Activated gamma-delta T cell (primary cell): Measurements from ENCODE around the gene GUCY1B1.

Experiments
- DNase-seq: peaks from one replicate; lab custom pipeline; 2025; lab: John Stamatoyannopoulos, UW

Gene GUCY1B1

DNA sequence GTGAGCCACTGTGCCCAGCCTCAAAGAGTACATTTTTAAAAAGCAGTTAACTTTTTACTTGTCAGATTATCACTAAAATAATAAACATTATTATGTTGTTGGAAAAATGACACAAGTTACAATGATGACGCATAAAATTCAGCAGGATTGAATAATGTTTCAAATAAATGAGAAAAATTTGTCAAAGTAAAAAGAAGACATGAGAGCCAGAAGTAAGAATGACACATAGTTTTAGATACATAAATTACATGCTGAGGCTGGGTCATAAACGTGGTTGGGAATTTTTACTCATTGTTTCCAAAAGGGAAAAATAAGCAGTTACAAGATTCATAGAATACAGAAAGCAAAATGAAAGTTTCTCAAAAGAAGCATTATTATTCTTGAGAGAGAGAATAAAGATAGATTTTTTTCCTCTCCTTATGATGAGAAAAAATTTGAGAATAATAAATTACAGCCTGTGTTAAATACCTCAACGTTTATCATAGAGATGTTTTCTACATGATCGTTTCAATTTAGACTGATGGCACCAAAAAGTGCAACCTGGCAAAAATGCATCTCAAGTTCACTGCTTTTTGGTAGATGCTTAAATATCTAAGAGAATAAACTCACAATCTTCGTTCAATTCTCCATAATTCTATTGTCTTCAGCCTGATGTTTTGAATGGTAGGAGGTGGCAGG is 40.4 kb downstream of the GUCY1B1 start:
- DNase-seq, result no peak

DNA sequence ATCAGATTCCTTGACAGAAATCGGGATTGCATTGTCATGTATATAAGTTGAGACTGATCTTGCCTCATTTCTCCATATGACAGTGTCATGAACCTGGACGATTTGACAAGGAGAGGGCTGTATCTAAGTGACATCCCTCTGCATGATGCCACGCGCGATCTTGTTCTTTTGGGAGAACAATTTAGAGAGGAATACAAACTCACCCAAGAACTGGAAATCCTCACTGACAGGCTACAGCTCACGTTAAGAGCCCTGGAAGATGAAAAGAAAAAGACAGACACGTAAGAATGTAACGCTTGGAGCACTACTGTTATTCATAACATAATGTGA is 40.9 kb downstream of the GUCY1B1 start:
- no peak for DNase-seq

DNA sequence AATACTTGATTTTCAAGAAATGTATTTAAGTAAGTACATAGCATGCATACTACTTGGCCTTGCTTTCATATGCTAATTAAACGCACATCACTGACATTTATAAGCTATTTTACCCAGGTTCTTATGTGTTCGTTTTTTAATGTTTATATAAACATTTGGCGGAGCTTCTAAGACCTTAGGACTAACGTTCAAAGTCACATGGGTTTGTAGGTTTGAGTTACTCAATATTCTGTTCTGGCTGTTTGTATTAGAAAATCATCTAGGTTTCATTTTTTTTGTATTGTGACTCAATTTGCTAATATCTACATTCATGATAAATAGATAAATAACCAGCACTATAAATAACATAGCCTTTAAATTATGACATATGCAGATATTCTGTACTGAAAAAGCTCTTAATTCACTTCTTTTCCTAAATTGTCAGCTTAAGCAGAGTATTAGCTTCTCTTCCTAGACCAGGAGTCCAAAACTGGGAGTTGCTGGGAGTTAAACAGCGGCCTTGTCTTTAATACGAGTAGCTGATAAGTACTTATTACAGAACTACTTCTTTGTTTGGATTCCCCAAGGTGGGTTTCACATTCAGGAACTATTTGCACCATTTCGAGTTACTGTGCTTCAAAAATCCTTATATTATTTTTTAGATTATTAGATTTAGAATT is 42.0 kb downstream of the GUCY1B1 start:
- no peak for DNase-seq

DNA sequence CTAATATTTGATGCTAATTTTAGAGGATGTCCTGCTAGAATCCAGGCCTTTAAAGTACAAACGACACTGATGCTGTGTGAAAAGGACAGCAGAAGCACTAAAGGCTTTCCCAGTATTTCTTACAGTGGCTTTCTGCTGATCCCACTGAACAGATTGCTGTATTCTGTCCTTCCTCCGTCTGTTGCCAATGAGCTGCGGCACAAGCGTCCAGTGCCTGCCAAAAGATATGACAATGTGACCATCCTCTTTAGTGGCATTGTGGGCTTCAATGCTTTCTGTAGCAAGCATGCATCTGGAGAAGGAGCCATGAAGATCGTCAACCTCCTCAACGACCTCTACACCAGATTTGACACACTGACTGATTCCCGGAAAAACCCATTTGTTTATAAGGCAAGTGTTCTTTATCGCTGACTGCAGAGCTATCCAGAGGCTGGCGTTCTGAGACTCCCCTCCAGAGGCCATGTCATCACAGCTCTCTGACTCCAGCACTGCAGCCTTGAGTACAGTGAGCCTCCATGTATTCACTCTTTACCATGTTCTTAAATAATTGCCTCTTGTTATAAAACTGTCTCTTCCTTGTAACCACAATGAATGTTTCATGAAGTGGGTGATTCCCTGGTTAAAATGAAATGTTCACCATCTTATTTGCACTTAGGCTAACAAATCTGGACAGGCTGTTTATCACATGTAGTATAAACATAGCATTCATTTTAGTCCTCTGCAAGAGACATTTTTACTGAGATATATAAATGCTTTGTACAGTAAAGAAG is 43.6 kb downstream of the GUCY1B1 start:
- DNase-seq, result no peak

DNA sequence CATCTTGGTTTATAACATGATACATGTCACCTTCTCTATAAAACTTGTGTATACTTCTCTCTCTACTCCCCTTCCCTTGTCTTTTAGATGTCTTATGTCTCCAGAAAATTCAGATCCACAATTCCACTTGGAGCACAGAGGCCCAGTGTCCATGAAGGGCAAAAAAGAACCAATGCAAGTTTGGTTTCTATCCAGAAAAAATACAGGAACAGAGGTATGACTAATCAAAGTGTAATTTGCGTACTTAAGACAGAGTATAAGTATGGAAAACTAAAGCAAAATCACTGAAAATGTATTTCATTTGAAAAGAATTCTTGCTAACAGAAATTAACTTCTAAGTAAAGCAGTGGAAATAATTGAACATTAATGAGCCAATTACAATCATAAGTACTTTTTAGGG is 46.2 kb downstream of the GUCY1B1 start:
- no peak for DNase-seq

DNA sequence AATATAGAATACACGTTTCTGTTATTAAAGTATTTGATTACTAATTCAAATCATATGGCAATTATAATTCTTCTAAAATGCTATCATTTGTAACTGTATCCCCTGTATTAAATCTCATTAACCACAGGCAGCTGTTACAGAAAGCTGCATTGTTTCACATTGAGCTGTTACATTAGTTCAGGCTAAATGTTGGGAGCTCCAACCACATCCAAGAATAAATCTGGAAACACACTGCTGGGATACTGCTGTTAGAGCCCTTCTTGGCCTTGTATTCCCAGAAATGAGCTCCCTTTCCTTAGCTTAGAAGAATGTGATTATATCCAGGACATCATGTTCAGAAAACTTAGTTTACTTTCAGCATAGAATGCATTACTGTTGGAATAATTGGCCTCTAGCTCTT is 48.2 kb downstream of the GUCY1B1 start:
- no peak for DNase-seq

DNA sequence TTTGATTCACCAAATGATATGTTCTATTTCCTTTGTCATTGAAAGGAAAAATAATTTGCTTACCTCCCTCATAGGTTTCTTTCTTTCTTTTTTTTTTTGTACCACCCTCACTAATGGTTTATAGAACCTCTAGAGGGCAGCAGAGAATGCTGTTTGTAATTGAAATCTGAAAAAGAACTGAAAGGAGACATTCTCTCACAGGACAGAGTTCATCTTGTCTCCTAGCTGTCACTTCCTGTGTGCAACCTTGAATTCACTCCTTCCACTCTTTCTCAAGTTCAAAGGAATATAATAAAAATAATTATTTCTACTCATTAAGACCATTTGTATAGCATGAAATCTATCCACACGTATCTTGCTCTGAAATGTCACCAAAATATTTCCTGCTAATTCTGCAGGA is 51.0 kb downstream of the GUCY1B1 start:
- no peak for DNase-seq

DNA sequence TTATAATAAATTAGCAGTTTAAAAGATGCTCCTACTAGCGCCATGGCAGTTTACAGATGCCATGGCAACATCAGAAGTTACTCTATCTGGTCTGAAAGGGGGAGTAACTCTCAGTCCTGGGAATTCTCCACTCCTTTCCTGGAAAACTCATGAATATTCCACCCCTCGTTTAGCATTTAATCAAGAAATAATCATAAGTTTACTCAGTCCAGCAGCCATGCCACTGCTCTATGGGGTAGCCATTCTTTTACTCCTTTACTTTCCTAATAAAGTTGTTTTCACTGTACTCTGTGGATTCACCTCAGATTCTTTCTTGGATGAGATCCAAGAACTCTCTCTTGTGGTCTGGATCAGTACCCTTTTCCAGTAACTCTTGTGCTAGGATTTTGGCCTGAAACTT is 52.3 kb downstream of the GUCY1B1 start:
- no peak for DNase-seq

DNA sequence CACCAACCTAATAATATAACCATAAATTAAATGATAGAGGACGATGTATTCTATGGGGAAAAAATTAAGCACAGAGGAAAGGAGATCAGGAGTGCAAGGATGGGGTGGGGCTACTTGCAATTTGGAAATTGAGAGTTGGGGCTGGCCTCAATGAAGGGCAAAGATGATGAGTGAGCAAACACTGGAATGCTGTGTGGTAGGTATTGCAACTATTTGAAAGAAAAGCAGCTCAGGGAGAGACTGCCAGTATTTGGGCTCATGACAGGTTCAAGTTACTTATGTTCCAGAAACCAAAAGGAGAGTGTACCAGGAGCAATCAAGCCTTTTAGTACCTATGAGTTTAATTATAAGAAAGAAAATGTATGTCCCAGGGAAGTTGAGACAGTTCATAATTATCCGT is 59.8 kb downstream of the GUCY1B1 start:
- DNase-seq, result no peak

DNA sequence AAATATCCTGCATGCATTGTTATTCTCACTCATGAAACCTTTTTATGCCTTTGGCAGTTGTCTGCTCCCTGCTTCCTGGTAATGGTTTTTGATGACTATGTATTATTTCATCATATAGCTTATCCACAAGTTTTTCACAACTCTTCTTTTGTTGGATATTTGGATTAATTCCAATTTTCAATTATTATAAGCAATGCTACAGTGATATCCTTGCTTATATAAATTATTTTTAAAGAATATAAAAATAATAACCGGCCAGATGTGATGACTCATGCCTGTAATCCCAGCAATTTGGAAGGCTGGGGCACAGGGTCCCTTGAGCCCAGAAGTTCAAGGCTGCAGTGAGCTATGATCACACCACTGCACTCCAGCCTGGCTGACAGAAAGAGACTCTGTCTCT is 60.2 kb downstream of the GUCY1B1 start:
- DNase-seq, result no peak

DNA sequence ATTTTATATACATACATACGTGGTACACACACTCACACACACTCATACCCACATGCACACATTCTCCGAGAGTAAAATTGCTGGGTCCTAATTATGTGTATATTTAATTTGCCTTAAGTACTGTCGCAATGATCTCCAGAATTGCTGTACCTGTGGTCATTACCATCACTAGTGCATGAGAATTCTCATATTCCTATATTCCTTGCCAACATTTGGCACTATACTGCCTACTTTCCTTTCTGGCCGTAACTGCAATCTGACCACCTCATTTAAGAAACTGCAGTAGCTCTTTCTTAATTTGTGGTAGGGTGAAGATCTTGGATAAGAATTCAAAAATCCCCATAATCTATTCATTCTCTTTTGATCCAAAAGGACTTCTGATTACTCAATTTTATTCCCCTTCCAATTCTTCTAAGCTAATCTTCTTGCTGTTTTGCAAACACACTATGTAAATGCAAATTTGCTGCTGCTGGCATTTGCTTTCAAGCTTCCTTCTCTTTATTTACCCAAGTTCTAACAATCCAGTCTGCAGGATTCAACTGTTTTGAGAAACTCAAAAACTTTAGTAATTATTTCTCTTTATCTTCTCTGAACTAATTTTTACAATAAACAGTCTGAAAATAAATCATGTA is 62.2 kb downstream of the GUCY1B1 start:
- DNase-seq, result no peak

DNA sequence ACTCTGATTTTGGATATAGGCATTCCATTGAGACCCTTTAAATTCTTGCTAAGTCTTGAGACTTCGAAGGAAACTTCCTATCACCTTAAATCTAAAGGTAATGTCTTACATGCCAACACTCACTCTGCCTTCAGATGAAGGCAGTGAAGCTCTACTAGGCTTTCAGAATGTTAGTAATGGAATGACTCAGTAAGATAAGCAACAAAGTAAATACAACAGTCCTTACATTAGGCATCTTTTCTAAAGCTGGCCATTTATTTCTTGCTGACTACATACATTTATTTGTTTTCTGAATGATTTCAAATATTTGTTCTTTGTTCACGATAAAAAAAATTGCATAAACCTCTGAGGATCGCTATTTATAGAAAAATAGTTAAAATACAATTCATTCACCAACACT is 63.8 kb downstream of the GUCY1B1 start:
- DNase-seq, result no peak

DNA sequence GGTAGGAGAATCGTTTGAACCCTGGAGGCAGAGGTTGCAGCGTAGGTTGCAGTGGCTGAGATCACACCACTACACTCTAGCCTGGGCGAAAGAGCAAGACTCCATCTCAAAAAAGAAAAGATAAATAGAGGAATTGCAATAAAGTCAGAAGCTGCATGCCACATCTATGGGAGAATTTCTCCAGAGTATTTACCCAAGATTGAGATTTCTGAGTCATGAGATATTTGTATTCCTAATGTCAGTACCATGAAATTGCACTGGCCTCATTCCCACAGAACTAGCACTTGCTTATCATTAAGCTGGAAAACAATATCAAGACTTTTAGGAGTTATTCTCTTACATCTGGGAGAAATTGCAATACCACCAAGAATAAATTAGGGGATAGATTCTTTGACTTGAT is 69.8 kb downstream of the GUCY1B1 start:
- no peak for DNase-seq

DNA sequence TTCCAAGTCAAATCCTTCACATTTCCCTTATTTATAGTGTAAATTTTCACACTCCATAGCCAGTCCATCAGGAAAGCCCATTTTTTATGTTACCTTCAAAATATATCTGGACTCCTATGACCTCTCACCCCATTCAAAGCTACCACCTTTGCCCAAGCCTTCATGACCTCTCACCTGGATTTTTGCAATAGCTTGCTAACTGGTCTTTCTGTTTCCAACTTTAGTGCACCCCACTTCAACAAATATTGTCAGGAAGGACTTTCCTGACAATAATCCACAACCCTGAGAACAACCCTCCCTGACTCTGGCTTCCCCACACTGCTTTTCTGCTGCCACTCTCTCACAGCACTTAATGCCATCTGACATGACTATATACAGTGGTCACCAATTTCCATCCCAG is 73.8 kb downstream of the GUCY1B1 start:
- no peak for DNase-seq

DNA sequence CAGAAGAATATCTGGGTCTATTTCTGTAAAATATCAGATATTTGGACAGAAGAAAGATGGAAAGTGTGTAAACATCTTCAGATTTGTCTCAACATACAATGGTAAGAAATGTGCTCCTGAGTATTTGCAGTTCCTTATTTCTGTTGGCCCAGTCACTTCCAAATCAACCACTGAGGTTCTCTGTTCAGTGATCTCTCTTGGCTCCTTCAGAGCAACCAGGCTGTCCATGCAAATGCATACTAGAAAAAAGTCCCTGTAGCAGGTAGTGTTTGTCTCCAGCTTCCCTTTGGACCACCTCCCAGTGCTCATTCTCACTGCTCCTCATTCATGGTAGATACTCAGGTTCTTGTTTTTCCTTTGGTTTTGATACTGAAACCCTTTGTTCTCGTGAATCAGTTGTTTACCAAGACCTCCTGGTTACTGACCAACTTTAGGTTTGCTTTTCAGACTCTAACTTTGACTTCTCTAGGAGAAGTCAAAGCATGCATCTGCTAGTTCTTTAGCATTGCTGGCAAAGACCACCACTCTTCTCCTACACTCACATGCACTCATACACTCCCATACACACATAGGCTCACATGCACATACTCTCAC is 78.5 kb downstream of the GUCY1B1 start:
- no peak for DNase-seq

DNA sequence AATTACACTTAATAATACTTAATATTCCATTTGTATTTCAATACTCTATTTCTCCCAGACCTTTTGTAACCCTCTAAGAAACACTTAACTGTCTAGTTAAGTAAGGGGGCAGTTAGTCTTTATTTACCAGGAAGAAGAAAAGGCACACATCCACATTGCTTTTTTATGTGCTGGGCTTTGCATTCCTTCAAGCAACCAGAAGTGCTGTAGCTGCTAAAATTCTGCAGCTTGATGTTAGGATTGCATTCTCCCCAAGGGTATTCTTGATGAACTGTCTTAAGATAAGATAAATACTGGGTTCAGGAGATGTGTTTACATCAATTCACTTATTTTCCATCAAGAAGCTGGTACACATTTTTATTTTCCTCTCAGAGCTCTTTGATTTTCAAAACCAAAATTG is 83.3 kb downstream of the GUCY1B1 start:
- no peak for DNase-seq

DNA sequence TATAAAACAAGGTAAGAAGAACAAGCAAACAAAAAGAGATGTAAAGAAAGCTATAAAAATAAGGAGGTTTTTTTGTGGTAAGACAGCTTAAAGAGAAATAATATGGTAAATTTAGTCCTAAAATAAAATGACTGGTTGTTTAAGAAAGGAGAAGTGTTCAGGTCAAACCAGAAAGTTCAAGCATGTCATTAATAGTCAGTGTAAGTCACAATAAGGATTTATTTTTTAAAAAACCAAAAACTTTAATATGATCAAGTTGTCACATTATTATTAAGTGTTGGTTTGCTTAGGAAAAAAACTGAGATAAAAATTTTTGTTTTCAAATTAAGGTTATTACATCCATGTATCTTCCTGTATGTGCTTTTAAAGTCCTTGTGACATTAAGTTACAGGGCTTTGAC is 88.1 kb downstream of the GUCY1B1 start:
- no peak for DNase-seq

DNA sequence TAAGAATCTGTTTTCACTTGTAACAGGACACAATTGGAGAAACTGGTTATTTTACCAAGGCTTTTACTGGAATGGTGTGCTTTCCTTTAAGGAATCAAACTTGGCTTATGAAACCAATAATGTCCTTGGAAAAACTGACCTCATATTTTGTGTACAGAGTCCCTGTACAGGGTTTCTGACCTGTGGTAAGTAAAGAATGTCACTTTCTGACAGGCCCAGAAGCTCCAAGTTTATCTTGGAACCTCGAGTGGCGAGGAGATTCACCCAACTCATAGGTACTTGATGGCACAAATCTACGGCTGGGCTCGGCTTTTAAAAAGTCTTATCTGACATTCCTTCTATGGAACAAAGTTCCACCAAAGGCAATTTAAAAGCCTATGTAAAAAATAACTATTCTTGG is 90.2 kb downstream of the GUCY1B1 start:
- no peak for DNase-seq

DNA sequence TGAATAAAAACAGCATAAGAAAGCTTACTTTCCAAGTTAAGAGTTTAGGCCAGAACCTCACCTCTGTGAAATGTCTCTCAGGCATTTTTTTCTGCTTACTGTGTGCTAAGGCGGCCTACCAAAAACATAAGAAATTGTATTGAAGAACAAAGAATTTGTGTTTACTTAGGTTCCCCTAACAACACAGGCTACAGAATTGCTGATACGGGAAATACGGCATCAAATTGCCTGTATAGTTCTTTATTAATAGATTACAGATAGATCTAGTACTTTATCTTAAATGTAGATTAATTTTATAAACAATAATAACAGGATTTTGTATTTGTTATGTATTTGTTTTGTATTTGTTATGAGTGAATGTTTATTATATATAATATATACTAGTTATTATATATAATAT is 94.4 kb downstream of the GUCY1B1 start:
- no peak for DNase-seq

DNA sequence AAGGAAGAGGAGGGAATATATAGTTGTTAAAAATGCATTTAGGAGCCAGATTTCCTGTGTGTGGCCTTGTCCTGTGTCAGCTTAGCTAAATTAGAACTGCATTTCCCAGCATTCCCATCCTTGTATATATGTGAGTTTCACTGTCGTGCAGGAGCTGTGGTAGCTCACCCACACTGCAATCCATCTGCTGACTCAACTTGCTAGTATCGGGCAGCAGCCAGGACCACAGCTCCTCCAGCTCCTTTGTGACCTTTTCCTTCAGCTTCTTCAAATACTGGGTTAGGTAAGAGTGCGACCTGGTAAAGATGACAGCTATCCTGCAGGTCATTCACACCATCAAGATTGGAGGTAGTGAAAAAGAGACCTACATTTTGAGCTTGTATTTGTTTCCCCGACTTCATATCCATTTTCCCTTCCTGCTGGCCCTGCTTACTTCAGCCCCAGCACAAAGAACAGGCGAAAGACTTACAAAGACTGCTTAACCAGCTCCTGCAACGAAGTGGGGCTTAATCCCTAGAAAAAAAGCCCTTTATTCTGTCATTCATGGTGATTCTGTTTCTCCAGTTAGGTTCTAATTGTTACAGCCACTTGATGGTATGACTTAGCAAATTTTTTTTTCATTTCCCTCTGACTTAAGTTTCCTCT is 95.9 kb downstream of the GUCY1B1 start:
- DNase-seq, result no peak

DNA sequence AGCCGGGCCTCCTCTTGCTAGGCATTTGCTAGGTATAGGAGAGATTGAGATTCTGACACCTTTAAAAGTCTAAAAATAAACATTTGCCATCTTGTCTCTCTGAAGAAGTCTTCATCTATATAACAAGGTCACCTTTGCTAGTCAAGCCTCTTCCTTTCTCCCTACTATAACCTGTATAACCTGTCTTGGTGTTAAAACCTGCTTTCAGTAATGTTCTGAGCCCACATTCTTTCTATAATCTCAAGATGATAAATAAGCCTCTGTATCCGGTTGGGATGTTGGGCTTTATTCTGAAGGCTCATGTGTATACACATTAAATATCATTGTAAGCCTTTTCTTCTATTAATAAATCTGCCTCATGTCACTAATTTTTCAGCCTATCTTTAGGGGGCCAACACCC is 97.1 kb downstream of the GUCY1B1 start:
- DNase-seq, result no peak
